Measurements from ENCODE around the gene NATD1.

NATD1 gene

DNA sequence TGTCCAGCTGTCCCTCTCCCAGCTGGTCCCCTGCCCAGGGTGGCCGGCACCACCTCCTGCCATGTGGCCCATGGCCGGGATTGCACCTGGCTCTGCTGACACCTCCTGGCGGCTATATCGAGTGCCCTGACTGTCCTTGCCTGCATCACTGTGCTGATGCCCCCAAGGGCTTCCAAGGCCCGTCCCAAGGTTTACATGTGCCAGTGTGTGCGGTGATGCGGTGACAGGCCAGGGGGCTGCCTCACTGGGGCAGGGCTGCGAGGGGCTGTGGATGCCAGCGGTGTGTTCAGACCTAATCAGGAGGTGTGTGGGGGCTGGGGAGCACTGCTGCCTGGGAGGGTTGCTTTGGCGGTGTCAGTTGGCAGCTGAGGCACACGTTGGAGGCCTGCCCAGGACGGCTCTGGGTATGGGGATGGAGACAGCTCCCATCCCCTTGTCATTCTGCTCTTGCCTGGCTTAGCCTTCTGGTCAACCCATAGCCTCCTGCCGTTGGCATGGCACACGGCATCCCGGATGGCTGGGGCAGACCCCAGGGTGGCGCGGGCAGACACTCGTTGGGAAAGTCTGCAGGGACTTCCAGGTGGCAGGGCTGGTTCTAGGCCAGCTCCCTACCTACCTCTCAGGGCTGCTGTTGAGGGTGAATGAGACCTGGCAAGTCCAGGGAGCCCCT, 36.8 kb upstream of the NATD1 start:
- DNase-seq = peak; percentile 44

GRCh38 chr17:21289175-21289901, 36.1 kb upstream of the NATD1 start:
- DNase-seq = no peak

GRCh38 chr17:21288571-21289017, 35.4 kb upstream of the NATD1 start:
- no peak for DNase-seq

DNA sequence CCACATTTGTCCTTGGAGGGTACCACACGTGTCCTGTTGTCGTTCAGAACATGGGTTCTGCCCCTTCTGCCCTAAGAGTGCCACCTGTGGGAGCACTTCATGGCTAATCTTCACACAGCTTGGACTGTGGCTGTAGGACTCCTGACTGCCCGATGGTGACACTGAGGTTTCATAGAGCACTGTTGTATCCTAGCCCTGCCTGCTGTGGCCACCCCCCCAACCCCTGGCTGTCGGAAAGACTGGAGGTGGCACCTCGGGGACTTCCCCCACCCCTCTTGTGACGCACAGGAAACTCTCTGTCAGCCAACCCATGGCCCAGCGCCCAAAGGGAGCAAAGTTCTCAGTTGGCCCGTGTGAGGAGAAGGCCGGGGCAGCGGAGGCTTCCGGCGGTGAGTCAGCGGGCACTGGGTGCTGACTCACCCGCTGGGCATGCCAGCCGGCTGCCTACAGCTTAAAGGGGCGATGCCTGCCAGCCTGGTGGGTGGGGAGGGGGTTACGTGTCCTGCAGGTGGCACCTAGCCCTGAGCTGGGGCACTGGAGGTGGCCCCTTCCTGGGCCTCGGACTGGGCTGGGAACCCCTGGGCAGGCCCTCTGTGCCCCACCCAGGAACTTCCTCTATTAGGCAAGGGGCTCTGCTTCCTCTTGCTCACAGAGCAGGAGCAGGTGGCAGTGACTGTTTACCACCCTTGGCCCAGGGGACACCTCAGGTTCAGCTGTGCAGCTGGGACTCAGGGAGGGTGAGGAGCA, 34.7 kb upstream of the NATD1 start:
- DNase-seq = peak; percentile 87

- DNase-seq = no peak
Measured at GRCh38 chr17:21286909-21287702, 33.9 kb upstream of the NATD1 start.

DNA sequence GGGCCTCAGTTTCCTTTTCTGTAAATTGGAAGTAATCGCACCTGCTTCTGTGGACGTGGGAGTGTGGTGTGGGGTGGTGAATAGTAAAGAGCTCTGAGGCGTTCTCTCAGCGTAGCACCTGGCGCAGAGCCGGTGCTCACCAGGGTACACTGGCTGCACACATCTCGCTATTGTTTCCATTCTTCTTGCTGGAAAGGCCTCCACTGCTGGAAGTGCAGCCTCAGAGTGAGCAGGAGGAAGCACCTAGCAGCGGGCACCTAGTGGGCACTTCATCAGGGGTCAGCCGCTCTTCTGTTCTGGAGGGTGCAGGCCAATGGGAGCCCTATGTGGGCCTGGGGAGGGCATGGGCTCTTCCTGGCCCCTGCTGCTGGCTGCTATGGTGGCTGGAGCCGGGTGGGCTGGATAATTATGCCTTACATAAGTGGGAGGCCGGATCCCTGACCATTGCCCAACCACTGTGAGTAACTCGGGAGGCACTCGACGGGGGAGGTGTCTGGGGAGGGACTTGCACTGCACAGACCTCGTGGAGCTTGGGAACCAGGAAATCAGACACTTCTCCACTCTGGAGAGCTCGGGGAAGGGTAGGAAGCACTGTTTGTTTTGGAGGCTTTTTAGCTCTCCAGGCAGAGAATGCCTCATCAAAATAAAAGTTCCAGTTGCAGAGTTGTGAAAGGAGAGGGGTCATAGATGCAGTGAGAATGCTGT, 33.0 kb upstream of the NATD1 start:
- DNase-seq = peak; percentile 60

- DNase-seq = no peak
Measured at GRCh38 chr17:21285164-21286065, 32.2 kb upstream of the NATD1 start.

DNA sequence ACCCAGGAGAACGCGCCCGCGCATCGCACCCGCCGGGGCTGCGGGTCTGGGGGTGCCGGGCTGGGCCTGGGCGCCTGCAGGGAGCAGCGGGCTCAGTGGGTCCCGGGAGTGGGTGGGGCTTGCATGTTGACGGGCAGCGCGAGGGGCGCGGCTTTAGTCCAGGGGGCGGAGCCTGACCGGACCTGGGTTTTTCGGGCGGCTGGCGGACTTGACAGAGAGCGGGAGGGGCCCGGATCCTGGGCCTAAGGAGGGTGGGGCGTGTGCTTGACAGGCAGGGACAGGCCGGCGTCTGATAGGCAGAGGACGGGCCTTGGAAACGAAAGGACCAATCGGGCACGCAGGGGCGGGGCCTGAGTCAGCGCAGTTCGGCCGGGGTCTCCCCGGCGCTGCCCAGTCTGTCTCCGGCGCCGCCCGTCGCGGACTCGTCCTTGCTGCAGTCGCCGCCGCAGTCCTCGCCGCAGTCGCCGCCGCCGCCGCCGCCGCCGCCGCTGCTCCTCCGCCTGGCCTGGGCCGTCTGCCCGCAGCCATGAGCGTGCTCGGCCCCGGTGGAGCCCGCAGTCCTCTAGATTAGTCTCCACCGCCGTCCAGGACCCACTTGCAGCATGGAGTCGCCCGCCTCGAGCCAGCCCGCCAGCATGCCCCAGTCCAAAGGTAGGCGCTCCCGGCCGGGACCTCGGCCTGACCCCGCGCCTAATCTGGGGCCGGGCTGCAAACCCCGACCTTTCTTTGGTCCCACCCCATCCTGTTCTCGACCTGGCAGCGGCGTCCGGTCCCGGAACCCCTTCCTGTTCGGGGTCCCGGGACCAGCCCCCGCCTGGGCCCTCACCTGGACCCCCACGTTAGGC, 31.3 kb upstream of the NATD1 start, which contains the start of gene MAP2K3:
TSS of gene MAP2K3 (plus strand) at position 393 of the 845 bp plus-strand sequence. CDS start at position 603, 210 bp downstream.
- DNase-seq = peak; percentile 99

DNA sequence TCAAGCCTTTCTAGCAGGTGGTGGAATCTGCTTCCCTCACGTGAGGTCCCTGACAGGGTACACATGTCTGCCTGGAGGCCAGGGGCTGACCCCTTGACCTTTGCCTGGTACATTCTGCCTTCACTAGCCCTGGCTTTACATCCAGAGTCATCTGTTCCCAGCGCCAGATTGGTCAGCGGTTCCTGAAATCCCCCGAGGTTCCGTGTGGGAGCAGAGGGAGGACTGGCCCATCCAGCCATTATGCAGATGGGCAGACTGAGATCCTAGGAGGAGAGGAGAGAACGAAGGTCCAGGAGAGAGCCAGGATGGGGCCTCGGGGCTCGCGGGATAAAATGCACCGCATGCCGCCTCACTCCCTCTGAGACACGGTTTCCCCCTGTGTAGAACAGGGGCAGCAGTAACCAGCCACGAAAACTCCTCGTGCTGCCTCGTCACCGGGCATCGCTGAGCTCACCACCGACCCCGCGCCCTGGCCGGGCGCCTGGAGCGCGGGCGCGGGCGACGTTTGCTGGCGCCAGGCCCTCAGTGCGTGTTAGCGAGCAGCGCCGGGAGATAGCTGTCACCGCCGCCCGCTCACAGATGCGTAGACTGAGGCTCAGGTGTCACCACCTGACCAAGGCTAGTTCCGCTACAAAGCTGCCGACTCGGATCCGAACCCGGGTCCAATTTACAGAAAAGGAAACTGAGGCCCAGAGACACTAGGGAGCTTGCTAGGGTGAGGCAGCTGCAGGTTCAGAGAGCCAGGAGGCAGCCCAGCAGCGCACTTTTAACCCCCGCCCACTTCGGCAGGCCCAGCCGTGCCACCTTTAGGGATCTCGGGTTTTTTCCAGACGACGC, 30.5 kb upstream of the NATD1 start:
- DNase-seq = peak; percentile 65

GRCh38 chr17:21282850-21283249, 29.6 kb upstream of the NATD1 start:
- DNase-seq = no peak

GRCh38 chr17:21282231-21282630, 29.0 kb upstream of the NATD1 start:
- DNase-seq = no peak

DNA sequence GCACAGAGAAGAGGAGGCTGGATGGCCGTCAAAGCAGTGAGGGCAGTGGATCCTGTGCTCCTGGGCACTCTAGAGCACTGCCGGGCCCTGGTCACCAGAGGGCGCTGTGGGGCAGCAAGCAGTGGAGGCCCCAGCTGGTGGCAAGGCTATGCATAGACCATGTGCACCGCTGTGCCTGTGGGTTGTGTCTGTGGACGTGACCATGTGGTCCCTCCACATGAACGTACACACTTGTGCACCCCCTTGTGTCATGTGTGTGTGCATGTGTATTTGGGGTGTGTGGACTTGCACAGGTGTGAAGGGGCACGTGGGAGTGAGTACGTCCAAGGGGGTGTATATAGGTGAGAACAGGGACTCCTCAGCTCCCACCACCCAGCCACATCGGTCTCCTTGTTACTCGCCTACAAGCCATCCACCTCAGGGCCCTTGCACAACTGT, 26.9 kb upstream of the NATD1 start:
- DNase-seq = peak; percentile 77

- DNase-seq = no peak
Measured at GRCh38 chr17:21279582-21279981, 26.4 kb upstream of the NATD1 start.

DNA sequence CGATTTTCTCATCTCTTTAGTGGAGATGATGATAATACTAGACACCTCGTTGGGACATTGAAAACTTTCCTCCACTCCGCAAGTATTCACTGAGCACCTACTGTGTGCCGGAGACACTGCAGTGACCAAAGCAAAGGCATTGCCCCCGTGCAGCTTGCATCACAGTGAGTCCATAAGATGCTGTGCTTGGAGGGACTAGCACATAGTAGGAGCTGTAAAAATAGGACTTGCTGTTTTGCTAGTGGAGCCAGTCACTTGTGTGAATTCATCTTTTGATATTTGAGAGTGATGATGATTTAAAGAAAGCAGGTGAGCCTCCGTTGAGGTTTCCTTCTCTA, 26.0 kb upstream of the NATD1 start:
- no peak for DNase-seq

DNA sequence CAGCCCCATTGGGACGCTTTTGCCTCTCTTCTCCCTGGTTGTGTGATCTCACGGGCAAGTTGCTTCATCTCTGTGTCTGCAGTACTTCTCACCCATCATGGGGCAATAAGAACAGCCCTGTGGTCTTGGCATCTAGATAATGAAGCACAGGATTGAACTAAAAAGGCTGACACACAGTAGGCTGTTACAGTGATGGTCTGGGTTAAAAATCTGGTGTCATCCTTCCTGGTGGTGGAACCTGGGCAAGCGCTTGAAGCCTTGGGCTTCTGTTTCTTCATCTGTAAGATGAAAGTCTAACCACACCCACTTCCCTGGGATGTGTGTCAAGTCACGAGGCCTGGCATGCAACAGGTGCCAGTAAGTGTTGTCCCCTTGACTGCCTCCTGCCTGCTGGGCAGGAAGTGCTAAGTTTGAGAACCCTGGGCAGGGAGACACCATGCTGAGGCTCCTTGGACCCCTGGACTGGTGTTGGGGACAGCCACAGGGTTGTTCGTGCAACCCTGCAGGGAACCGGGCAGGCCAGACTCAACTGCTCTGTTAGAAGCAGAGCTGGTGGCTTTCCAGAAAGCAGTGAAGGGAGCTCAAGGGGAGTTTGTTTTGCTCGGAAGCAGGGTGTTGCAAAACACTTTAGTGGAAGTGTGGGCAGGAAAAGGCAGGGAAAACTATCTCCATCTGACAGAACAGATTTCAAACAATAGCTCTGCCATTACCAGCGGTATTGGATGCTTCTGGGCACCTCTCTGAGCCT, 25.4 kb upstream of the NATD1 start:
- DNase-seq = no peak

DNA sequence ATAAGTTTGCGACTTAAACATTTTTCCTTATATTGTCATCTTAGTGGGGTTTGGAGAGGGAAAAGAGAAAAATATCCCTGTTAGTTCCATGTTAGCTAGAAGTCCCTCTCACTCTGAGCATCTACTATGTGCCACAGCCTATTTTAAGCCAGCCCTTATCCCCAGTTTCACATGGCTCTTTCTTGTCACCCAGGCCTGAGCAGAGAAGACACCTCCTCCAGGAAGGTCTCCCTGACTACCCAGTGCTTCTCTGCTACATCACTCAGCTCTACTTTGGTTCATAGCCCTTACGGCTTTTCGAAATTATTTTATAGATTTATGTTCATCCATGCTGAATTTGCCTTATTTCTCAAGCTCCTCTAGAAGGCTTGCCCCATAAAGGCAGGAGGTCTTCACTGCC, 24.1 kb upstream of the NATD1 start:
- DNase-seq = no peak

DNA sequence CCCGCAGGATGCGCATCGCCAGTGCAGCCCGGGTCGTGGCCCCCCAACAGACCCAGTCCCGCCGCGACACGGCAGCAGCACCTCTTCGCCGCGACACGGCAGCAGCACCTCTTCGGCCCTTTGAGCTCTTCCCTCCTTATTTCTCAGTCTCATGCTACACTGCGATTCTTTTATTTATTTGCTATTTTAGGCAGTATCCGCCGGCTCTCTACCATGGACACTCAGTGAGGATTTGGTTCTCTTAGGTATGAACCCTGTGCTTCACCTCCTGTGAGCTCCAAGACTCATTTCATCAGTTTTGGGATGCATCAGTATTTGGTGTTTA, 23.0 kb upstream of the NATD1 start:
- DNase-seq = no peak

DNA sequence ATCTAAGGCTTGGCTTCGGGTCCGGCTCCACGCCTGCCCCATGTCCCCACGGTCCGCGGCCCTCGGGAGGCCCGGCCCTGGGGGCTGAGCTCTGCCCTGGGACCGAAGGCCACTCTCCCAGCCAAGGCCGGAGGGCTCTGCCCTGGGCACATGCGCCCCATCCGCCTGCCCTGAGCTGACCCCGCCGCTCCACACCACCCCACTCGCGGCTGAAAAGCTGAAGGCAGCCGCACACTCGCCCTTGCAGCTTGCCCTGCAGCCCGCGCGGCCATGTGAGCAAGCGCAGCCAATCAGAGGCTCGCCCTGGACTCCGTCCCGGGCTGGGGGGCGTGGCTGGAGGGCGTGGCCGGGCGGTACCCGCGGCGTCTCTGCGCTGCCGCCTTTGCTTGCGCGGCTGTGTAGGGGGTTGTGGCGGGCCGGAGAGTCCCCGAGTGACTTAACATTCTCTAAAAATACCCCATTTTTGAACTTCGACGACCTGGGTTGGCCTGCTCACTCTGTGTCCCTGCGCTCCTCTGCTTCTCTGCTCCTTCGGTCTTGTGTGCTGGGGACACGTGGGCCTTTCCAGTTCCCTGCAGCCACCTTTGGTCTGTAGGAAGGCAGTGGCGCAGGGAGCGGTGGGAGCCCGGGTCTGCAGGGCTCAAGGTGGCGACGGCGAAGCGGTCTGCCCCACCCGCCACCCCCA, 22.5 kb upstream of the NATD1 start:
- peak; percentile 81 for DNase-seq

All from SHP77 treated with DMSO at 0.1 percent for 48 hours (cell line).